COLO668 (cell line): ENCODE data around the gene HPS1.
"Not testable (repeated sequence)": the region's sequence is repeated elsewhere in the genome, so short reads cannot be mapped to it uniquely, and the experiment has no call there.

Experiments
- DNase-seq: peaks from one replicate; lab custom pipeline; 2025; ENCODE audit not compliant: unreplicated experiment; lab: John Stamatoyannopoulos, UW

HPS1 gene

GRCh38 chr10:98394851-98395440 lies 51.8 kb downstream of the HPS1 start:
- DNase-seq = no peak

GRCh38 chr10:98391578-98391991 lies 55.1 kb downstream of the HPS1 start:
- DNase-seq = no peak

- DNase-seq = no peak
These were observed 55.7 kb downstream of the HPS1 start for GRCh38 chr10:98391065-98391464.

- DNase-seq = no peak
These were observed 56.3 kb downstream of the HPS1 start for GRCh38 chr10:98390406-98390805.

GRCh38 chr10:98389398-98389797 lies 57.3 kb downstream of the HPS1 start:
- DNase-seq = no peak

- DNase-seq = no peak
These were observed 58.6 kb downstream of the HPS1 start for GRCh38 chr10:98388101-98388655.

- no peak for DNase-seq
These were observed 62.1 kb downstream of the HPS1 start for GRCh38 chr10:98384531-98385133.

GRCh38 chr10:98383869-98384268 lies 62.9 kb downstream of the HPS1 start:
- no peak for DNase-seq

- not testable (repeated sequence) for DNase-seq
These were observed 63.5 kb downstream of the HPS1 start for GRCh38 chr10:98383134-98383667.

GRCh38 chr10:98382691-98383101 lies 64.0 kb downstream of the HPS1 start:
- no peak for DNase-seq

GRCh38 chr10:98380493-98381339 lies 66.0 kb downstream of the HPS1 start:
- DNase-seq = no peak

- no peak for DNase-seq
These were observed 68.0 kb downstream of the HPS1 start for GRCh38 chr10:98378722-98379121.

- no peak for DNase-seq
These were observed 69.2 kb downstream of the HPS1 start for GRCh38 chr10:98377536-98377935.

- no peak for DNase-seq
These were observed 69.7 kb downstream of the HPS1 start for GRCh38 chr10:98377001-98377400.

GRCh38 chr10:98376485-98376884 lies 70.2 kb downstream of the HPS1 start:
- DNase-seq = peak; percentile 56

GRCh38 chr10:98374217-98374985 lies 72.3 kb downstream of the HPS1 start:
- DNase-seq = peak; percentile 42

- DNase-seq = no peak
These were observed 73.3 kb downstream of the HPS1 start for GRCh38 chr10:98373260-98374040.

- no peak for DNase-seq
These were observed 75.6 kb downstream of the HPS1 start for GRCh38 chr10:98370831-98371820.

GRCh38 chr10:98369801-98370200 lies 76.9 kb downstream of the HPS1 start:
- DNase-seq = no peak
